Activated CD4-positive, alpha-beta T cell treated with anti-CD3 and anti-CD28 coated beads for 24 hours (primary cell): ENCODE measurements around the gene BAZ2B.
A peak's percentile ranks its signal among the peaks of the same experiment; 100 is the strongest.

ENCODE experiments used
- DNase-seq, 2 donors: peaks; one replicate each; pipeline ENCODE4 v3.0.0-alpha.2; 2020; ENCODE audit warnings: low read depth in 2 of 2

BAZ2B gene

DNA sequence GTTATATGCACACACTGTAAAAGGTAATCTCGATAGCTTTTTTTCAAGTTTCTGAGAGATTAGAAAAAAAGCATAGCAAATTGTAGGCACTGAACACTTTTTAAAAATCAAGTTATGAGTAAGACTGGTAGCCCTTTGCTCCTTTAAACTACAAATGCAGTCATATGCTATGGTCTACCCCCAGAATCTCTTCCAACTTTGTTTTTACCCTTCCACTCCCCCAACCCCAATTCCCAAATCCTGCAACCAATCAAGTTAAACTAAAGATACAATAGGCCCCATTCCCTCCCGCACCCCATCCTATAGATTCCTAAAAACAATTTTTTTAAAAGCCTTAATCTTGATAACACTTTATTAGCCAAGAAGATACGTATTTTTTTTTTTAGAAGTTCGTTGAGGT is 752 bp upstream of the BAZ2B start:
- no peak for DNase-seq

DNA sequence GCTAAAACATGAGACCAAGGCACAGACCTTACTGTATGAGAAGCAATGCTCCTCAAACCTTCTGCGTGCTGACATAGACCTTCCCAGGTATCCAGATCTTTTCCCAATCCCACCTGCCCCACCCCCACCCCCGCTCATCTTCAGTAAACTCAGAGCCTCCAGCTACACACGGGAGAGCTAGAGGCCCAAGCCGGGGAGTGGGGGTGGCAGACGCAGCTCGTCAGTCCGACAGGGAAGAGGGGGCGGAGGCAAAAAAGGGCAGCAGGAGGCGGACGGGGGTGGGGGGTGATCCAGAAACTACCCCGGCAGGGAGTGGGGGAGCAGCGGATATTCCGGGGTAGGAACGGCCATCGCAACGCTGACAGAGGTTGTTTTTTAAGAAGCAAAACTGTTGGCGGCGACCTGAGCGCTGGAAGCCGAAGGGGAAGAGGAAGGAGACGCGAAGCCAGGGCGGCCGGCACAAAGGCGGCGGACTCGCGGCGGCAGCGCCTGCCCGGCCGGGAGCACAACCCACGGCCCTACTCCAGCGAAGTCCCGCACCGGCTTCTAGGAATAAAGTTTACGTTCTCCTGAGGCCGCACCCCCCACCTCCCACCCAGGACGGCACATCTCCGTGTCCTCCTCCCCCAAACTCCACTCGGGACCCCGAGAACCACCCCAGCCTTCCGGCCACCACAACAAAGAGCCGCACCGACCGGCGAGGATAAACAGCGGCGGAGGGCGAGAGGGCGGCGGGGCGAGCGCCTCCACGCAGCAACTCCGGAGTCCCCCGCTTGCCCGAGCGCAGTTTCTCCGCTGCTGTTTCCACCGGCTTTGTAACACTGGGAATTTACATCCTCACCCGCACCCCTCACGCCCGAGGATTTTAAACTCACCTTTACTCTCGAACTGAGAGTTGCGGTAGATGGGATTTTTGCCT is 722 bp downstream of the BAZ2B start:
- peak; percentile 6 to 7 for DNase-seq

DNA sequence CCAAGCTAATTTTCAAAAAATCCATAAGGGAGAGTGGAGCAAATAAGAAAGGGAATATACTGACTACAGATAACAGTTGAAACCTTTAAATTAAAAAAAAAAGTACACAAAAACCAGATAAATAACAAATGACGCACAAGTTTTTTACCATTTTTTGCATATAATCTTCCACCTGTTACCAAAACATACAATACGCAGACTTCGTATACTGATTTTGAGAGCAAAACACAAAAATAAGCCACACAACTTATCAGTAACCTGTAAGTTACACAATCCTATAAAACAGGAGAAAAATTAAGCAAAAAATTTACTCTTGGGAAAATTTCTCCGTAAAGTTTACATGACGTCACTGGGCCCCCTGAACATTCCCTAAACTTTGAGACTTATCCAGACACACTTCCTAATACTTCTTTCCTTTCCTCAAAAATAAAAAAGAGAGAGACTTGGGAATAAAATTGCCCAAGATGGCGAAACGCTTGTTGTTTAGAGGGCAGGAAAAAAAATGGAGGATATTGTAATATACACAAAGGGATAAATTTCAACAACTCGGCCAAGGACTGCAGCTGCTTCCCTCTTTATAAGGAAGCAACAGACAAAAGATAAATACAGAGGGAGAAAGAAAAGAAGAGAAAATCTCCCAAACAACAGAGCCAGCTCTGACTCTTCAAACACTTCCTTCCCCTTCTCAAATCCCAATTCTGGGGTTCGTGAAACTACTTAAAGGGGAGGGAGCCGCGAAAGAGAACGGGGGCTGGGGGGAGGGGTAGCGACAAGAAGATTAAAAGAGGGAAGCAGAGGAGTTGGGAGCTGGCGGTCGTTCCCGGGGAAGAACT is 1.6 kb downstream of the BAZ2B start:
- DNase-seq = no peak

DNA sequence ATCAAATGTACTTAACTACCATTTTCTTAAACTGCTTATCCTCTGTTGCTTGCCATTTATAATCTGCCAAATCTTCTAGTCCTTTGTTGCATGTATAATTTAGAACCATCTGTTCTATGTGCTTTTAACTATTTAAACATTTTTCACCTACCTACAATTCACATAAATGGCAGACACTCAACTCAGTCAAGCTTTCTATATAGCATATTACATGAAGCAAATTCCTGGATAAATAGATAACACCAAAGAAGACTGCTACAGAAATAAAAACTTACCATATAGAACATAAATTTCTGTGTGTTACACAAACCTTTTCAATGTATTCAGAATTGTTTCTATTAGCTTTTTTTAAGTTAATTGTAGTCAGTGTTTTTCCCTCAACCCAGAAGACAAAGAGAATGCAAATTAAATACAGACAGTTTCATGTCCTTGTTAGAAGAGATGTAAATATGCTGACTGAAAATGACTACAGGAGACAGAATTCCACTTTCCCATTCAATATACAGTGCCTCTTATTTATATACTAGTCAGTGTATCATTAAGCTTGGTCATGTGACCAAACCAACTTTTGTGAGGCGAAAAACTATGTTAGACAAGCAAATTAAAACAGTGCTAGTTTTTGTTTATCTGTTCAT is 2.6 kb downstream of the BAZ2B start:
- DNase-seq = no peak

DNA sequence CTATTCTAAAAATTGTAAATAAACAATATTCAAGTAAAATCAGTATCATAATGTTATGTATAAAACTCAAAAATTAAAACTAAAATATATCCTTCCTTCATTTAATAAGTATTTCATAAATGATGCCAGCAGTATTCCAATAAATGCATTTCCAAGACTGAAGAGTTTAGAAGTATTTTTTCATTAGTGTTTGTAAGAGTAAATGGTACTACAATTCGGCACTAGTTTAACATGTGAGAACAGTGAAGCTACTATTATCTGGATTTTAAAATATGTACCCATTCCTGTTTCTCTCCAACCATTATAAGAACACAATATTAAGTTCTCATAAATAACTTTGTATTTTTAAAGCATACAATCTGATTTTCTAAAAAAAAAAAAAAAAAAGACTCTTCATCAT is 3.3 kb downstream of the BAZ2B start:
- no peak for DNase-seq

- DNase-seq = no peak
Observed at GRCh38 chr2:159612255-159612901, 4.0 kb downstream of the BAZ2B start.

GRCh38 chr2:159609811-159610549 is 6.4 kb downstream of the BAZ2B start:
- no peak for DNase-seq

DNA sequence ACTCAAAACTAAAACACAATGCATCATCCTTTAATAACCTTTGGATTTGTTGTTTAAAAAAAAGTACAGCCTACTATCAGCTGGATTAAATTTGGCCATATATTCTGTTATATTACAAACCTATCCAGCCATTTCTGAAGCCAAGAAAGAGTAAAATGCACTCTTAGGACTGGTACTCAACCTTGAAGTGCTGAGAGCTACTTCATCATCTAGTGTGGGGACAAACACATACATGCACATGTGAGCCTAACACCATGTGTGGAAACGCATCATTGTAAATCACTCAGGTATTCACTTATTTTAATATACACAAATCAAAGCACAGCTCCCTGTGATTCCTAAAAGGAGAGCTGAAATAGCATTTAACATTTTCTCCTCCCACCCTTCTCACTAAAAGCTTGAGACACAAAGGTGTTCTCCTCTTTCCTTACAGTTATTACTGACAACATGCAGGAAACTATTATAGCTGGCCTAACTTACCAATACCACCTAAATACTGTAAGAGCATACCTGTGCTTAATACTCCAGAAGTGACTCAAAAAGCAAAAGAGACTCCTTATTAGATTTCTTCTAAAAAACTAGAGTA is 7.5 kb downstream of the BAZ2B start:
- no peak for DNase-seq

GRCh38 chr2:159608108-159608507 is 8.2 kb downstream of the BAZ2B start:
- no peak for DNase-seq

- no peak for DNase-seq
Observed at GRCh38 chr2:159606287-159606686, 10.1 kb downstream of the BAZ2B start.

DNA sequence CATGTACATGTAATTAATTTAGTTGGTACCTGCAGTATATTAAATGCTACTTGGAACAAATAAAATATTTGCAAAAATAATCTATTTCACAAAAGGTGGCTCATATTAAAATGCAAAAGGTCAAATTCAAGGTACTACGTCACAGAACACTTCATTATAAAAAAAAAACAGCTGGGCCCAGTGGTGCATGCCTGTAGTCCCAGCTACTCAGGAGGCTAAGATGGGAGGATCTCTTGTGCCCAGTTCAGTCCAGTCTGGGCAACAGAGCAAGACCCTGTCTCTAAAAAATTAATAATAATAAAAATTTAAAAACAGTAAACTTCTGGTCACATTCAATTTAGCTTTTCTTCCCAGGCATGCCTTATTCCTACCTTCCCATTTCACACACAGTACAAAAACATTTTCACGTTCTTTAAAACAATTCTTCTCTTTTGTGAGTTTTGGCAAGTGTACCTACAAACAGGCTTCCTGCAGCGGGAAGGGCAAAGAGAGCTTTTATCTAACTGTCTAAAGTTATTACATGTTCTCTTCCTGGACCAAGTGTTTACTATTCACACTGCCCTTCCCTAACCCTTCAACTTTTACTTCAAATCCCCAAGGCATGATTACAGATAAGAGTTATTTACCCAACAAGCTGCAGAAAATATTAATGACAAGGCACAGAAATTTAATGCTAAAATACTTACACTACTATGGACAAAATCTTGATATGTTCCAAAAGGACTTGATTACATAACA is 10.7 kb downstream of the BAZ2B start:
- DNase-seq = no peak

- no peak for DNase-seq
Observed at GRCh38 chr2:159604159-159604558, 12.2 kb downstream of the BAZ2B start.

GRCh38 chr2:159600752-159601151 is 15.6 kb downstream of the BAZ2B start:
- DNase-seq = no peak

- no peak for DNase-seq
Observed at GRCh38 chr2:159595410-159596046, 20.8 kb downstream of the BAZ2B start.

DNA sequence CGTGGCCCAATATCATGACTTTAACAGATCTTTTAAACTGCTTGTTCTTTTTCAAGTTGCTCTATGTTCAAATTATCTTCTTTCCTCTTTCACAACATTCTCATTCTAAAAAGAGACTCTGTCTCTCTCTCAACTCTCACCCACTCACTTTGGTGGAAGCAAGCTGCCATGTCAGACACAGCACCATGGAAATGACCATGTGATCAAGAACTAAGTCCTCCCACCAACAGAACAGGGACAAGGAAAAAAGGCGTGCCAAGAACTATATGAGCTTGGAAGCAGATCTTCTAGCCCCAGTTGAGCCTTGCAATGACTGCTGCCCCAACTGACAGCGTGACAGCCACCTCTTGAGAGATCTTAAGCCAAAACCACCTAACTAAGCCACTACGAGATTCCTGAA is 23.9 kb downstream of the BAZ2B start:
- DNase-seq = no peak

- no peak for DNase-seq
Observed at GRCh38 chr2:159591221-159591620, 25.1 kb downstream of the BAZ2B start.

DNA sequence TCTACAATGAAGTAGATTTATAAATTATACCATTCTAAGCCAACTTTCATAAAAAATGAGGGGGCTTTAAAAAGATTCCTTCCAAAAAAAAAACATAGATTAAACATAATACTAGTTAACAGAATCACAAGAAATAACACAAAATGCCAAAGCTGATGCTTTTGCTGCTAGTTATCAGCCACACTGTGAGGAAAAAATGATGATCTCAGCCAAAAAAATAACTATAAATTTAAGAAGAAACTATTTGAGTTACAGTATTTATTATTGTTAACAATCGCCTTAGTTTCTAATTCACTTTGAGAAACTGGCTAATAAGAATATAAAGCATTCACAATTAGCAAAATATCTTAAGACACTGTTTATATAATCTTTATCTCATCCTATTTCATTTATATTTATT is 27.1 kb downstream of the BAZ2B start:
- DNase-seq = no peak

- DNase-seq = no peak
Observed at GRCh38 chr2:159586034-159586433, 30.3 kb downstream of the BAZ2B start.

DNA sequence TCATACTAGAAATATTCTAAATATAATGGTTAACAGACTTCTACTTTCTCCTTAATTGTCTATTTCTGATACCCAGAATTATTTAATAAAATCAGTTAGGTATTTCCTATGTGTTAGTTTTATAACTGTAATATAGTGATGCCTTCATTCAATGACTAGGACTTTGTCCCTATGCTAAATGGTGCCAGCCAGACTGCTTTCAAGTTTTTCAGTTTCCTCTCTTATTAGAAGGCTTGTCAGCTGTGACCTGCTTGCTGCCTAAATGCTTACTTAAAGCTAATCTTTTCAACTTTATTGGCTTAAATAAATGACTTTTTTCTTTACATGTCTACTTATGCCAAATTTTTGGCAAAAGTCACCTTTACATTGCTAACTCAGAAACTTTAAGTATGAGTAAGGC is 30.7 kb downstream of the BAZ2B start:
- DNase-seq = no peak

DNA sequence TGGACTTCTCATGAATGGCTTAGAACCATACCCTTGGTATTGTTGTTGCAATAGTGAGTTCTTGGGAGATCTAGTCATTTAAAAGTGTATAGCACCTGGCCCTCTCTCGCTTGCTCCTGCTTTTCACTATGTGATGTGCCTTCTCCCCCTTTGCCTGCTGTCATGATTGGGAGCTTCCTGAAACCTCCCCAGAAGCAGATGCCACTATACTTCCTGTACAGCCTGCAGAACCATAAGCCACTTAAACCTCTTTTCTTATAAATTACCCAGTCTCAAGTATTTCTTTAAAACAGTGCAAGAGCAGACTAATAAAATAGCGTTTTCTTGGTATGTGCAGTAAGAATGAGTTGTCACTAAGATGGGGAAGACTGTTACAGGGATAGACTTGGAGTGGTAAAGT is 31.6 kb downstream of the BAZ2B start:
- DNase-seq = no peak
